Keratinocyte (primary cell): ENCODE measurements around the gene RHBDD1. TPM values are rescaled to one million over a fixed set of nuclear protein-coding genes. Genes with fewer than 3 reads are reported as not detected.
A peak's percentile ranks its signal among the peaks of the same experiment; 100 is the strongest.

ENCODE experiments used
- DNase-seq: peaks from one replicate; pipeline ENCODE4 v3.0.0-alpha.2; 2011; ENCODE audit warnings: low read depth, missing footprints, low spot score
- FAIRE-seq: peaks from 2 replicates; lab custom pipeline; 2011; peaks lifted over from hg19 to GRCh38; lab: Jason Lieb, UNC
- H2AFZ ChIP-seq: 2 replicates; pipeline ENCODE4 v1.6.0; 2012; ENCODE audit warnings: low read length, control low read depth, inconsistent platforms; ENCODE audit not compliant: control insufficient read depth
- H3K27ac ChIP-seq: 2 replicates; pipeline ENCODE4 v1.5.1; 2011; ENCODE audit warnings: low read length; ENCODE audit not compliant: control insufficient read depth, insufficient read depth
- H3K27me3 ChIP-seq: 3 replicates; pipeline ENCODE4 v1.6.0; 2011; ENCODE audit warnings: low read length; ENCODE audit not compliant: control insufficient read depth, insufficient read depth; ENCODE audit errors: extremely low read depth
- H3K36me3 ChIP-seq, 2 experiments: 2 replicates in 1 of 2; 3 replicates in 1 of 2; pipeline ENCODE4 v1.5.1; 2011; ENCODE audit warnings: low read length in 2 of 2, mild to moderate bottlenecking in 1 of 2; ENCODE audit not compliant: control insufficient read depth in 2 of 2, insufficient read depth in 2 of 2; ENCODE audit errors: extremely low read depth in 1 of 2
- H3K4me1 ChIP-seq: 3 replicates; pipeline ENCODE4 v1.5.1; 2011; ENCODE audit warnings: low read length; ENCODE audit not compliant: control insufficient read depth, insufficient read depth; ENCODE audit errors: extremely low read depth
- H3K4me2 ChIP-seq: 3 replicates; pipeline ENCODE4 v1.6.0; 2011; ENCODE audit warnings: low read depth, low read length; ENCODE audit not compliant: control insufficient read depth, insufficient read depth; ENCODE audit errors: extremely low read depth
- H3K4me3 ChIP-seq, 3 experiments: fragments of 200-600 bp in 1 of 3; sonication (generic) in 1 of 3; 2 replicates in 2 of 3; 3 replicates in 1 of 3; pipeline ENCODE4 v1.5.1; 2011 to 2016; ENCODE audit warnings: low read length in 3 of 3, mild to moderate bottlenecking in 3 of 3, control low read depth in 2 of 3, inconsistent platforms in 1 of 3, low read depth in 1 of 3, mixed read lengths in 1 of 3, mixed run types in 1 of 3, moderate library complexity in 1 of 3; ENCODE audit not compliant: control insufficient read depth in 2 of 3, insufficient read depth in 2 of 3; ENCODE audit errors: extremely low read depth in 1 of 3
- H3K79me2 ChIP-seq: 2 replicates; pipeline ENCODE4 v1.6.0; 2012; ENCODE audit warnings: low read length; ENCODE audit not compliant: control insufficient read depth, insufficient read depth
- H3K9ac ChIP-seq: 3 replicates; pipeline ENCODE4 v1.6.0; 2011; ENCODE audit warnings: low read length; ENCODE audit not compliant: control insufficient read depth, insufficient read depth; ENCODE audit errors: extremely low read depth
- H3K9me1 ChIP-seq: 3 replicates; pipeline ENCODE4 v1.6.0; 2011; ENCODE audit warnings: low read length; ENCODE audit not compliant: control insufficient read depth, insufficient read depth; ENCODE audit errors: extremely low read depth
- H3K9me3 ChIP-seq: 2 replicates; pipeline ENCODE4 v1.5.1; 2012; ENCODE audit warnings: low read depth, low read length; ENCODE audit not compliant: control insufficient read depth
- H4K20me1 ChIP-seq: 3 replicates; pipeline ENCODE4 v1.6.0; 2011; ENCODE audit warnings: low read length; ENCODE audit not compliant: control insufficient read depth, insufficient read depth; ENCODE audit errors: extremely low read depth
- CTCF ChIP-seq, 3 experiments: IDR thresholded peaks in 1 of 3; conservative IDR thresholded peaks in 1 of 3; optimal IDR thresholded peaks in 1 of 3; 2 replicates in 2 of 3; 3 replicates in 1 of 3; pipeline versions ENCODE3 to v1.5.1; 2011; ENCODE audit warnings: low read length in 3 of 3, mild to moderate bottlenecking in 3 of 3, moderate library complexity in 2 of 3, control low read depth in 1 of 3, inconsistent platforms in 1 of 3; ENCODE audit not compliant: insufficient read depth in 2 of 3; ENCODE audit errors: extremely low read depth in 1 of 3
- EZH2 ChIP-seq: IDR thresholded peaks from one replicate; pipeline ENCODE4 v1.6.1; 2012; ENCODE audit warnings: inconsistent platforms, mild to moderate bottlenecking, low read length, moderate library complexity
- dilution Hi-C: fragments of 300-500 bp; cut with MboI; formaldehyde crosslinking; loops from one replicate; pipeline ENCODE4 v1.7.0; 2020; ENCODE audit warnings: low sequenced_read_pairs; ENCODE audit not compliant: extremely low pct_ligation_motif_present
- polyA plus RNA-seq, 5 experiments: library from polyadenylated mRNA; depleted of rRNA in 3 of 5; stranded (reverse) in 3 of 5; stranded (forward) in 1 of 5; unstranded in 1 of 5; fragments of >200 nt; gene quantifications; 1 replicate in 1 of 5; 2 replicates in 3 of 5; 3 replicates in 1 of 5; pipeline versions ENCODE4 v1.2.1 to v1.2.3, GENCODE V29; 2011 to 2012; ENCODE audit warnings: missing spikeins in 2 of 5, low read depth in 1 of 5, low replicate concordance in 1 of 5

Gene RHBDD1
- polyA plus RNA-seq, 1 donor (not counting 4 experiments of a cell fraction or from before 2014, with no cell fraction given), result 27.8 TPM

GRCh38 chr2:226991663-226992062, 155.8 kb downstream of the RHBDD1 start:
- no peaks in the 10 kb centered on the region for H3K4me1 ChIP-seq
- H3K4me3 ChIP-seq, result no peak overlapping the region
- H3K36me3 ChIP-seq, result peaks cover 0 to 3% of the 10 kb centered on the region in 2 experiments
- H4K20me1 ChIP-seq, result no peaks in the 10 kb centered on the region
- H3K79me2 ChIP-seq, result no peaks in the 10 kb centered on the region
- H3K27me3 ChIP-seq, result no peaks in the 10 kb centered on the region
- no peak overlapping the region for H3K27ac ChIP-seq
- DNase-seq (no peak), FAIRE-seq (no peak)
- H3K9ac ChIP-seq, result no peak overlapping the region
- dilution Hi-C loops, result no loop called here
- TF ChIP-seq CTCF (optimal IDR thresholded peaks at IDR 0.05 in 1 of 3, IDR thresholded peaks at IDR 0.05 in 1 of 3, conservative IDR thresholded peaks at IDR 0.05 in 1 of 3; ENCODE audit: extremely low read depth in 1 of 3, insufficient read depth in 2 of 3, low read length in 3 of 3) (no peak), EZH2 (no peak)
- H3K9me3 ChIP-seq, result no peaks in the 10 kb centered on the region
- H3K4me2 ChIP-seq, result no peak overlapping the region
- no peak overlapping the region for H2AFZ ChIP-seq
- H3K9me1 ChIP-seq, result no peaks in the 10 kb centered on the region

GRCh38 chr2:226993171-226993570, 157.3 kb downstream of the RHBDD1 start:
- H3K4me3 ChIP-seq, result no peak overlapping the region
- H3K4me2 ChIP-seq, result no peak overlapping the region
- H4K20me1 ChIP-seq, result no peaks in the 10 kb centered on the region
- H3K9me3 ChIP-seq, result no peaks in the 10 kb centered on the region
- dilution Hi-C loops, result no loop called here
- no peaks in the 10 kb centered on the region for H3K79me2 ChIP-seq
- no peaks in the 10 kb centered on the region for H3K4me1 ChIP-seq
- no peak overlapping the region for H3K9ac ChIP-seq
- TF ChIP-seq EZH2, result no peak
- TF ChIP-seq CTCF (optimal IDR thresholded peaks at IDR 0.05 in 1 of 3, IDR thresholded peaks at IDR 0.05 in 1 of 3, conservative IDR thresholded peaks at IDR 0.05 in 1 of 3; ENCODE audit: extremely low read depth in 1 of 3, insufficient read depth in 2 of 3, low read length in 3 of 3), result no peak
- no peak overlapping the region for H2AFZ ChIP-seq
- no peaks in the 10 kb centered on the region for H3K9me1 ChIP-seq
- H3K36me3 ChIP-seq, result peaks cover 0 to 3% of the 10 kb centered on the region in 2 experiments
- no peaks in the 10 kb centered on the region for H3K27me3 ChIP-seq
- peak; percentile 84 for FAIRE-seq
- no peak overlapping the region for H3K27ac ChIP-seq
- DNase-seq, result no peak
